T47D (cell line): Measurements from ENCODE around the gene REEP1.

Source experiments
- DNase-seq, 2 experiments: peaks; one replicate each; pipeline versions ENCODE4 v3.0.0 to v3.0.0-alpha.2; 2011 to 2012; ENCODE audit warnings: low read depth in 1 of 2, low spot score in 1 of 2
- JUND ChIP-seq: IDR thresholded peaks from 2 replicates; pipeline ENCODE4 v1.6.1; 2012; ENCODE audit warnings: low read depth
- in situ Hi-C: cut with HindIII; loops from 2 replicates; pipeline ENCODE4 v1.10.0; 2016; ENCODE audit warnings: low sequenced_read_pairs, low pct_unique_long_range_greater_than_20kb

REEP1 gene

GRCh38 chr2:86280191-86280667 is 57.2 kb downstream of the REEP1 start:
- no peak for DNase-seq
- TF ChIP-seq JUND = no peak
- in situ Hi-C loops = no loop called here

- in situ Hi-C loops = no loop called here
- no peak for TF ChIP-seq JUND
- no peak for DNase-seq
These were observed 61.5 kb downstream of the REEP1 start for GRCh38 chr2:86275962-86276361.

GRCh38 chr2:86275384-86275799 is 62.0 kb downstream of the REEP1 start:
- in situ Hi-C loops = no loop called here
- DNase-seq = no peak
- no peak for TF ChIP-seq JUND

GRCh38 chr2:86274918-86275275 is 62.5 kb downstream of the REEP1 start:
- in situ Hi-C loops = no loop called here
- DNase-seq = peak in 1 of 2 experiments; percentile 10
- no peak for TF ChIP-seq JUND

- no peak for TF ChIP-seq JUND
- in situ Hi-C loops = no loop called here
- DNase-seq = no peak
These were observed 63.0 kb downstream of the REEP1 start for GRCh38 chr2:86274265-86274917.

GRCh38 chr2:86272111-86272510 is 65.3 kb downstream of the REEP1 start:
- in situ Hi-C loops = no loop called here
- DNase-seq = no peak
- TF ChIP-seq JUND = no peak

GRCh38 chr2:86271248-86271647 is 66.2 kb downstream of the REEP1 start:
- TF ChIP-seq JUND = no peak
- in situ Hi-C loops = no loop called here
- DNase-seq = no peak

- TF ChIP-seq JUND = no peak
- DNase-seq = no peak
- in situ Hi-C loops = no loop called here
These were observed 73.5 kb downstream of the REEP1 start for GRCh38 chr2:86263956-86264355.

GRCh38 chr2:86260978-86261377 is 76.4 kb downstream of the REEP1 start:
- in situ Hi-C loops = no loop called here
- DNase-seq = no peak
- no peak for TF ChIP-seq JUND

GRCh38 chr2:86258106-86258505 is 79.3 kb downstream of the REEP1 start:
- in situ Hi-C loops = no loop called here
- no peak for TF ChIP-seq JUND
- no peak for DNase-seq

GRCh38 chr2:86256982-86257381 is 80.4 kb downstream of the REEP1 start:
- in situ Hi-C loops = no loop called here
- no peak for DNase-seq
- no peak for TF ChIP-seq JUND

GRCh38 chr2:86256300-86256699 is 81.1 kb downstream of the REEP1 start:
- no peak for DNase-seq
- no peak for TF ChIP-seq JUND
- in situ Hi-C loops = no loop called here

GRCh38 chr2:86254576-86255538 is 82.6 kb downstream of the REEP1 start:
- in situ Hi-C loops = no loop called here
- peak; percentile 24 to 70 for DNase-seq
- no peak for TF ChIP-seq JUND
